ENCODE results near the gene GTF2H2C_2.
"Not testable (repeated sequence)": the region's sequence is repeated elsewhere in the genome, so short reads cannot be mapped to it uniquely, and the experiment has no call there.

DNA sequence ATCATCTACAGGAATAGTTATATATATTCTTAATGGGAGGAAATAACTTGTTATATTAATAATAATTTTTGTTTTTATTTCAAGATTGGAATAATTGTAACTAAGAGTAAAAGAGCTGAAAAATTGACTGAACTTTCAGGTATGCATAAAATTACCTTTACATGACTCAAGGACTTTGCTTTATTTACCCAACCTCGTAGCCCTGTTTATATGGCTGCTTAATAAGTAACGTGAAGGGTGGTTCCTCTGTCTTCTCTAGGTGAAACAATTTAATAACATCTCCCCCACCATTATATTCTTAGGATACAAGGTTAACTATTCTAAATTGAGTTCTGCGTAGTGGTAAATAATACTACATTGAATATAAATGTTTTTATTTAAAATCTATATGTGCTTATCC, 8.0 kb downstream of the GTF2H2C_2 start:
- not testable (repeated sequence) for TF ChIP-seq CTCF, POLR2A (IDR thresholded peaks at IDR 0.05)
